Activated naive CD4-positive, alpha-beta T cell (primary cell): ENCODE measurements around the gene PCGF6.

ENCODE experiments used
- DNase-seq, 4 experiments: peaks; one replicate each; lab custom pipeline; 2025; lab: John Stamatoyannopoulos, UW

Gene PCGF6

GRCh38 chr10:103257812-103258211, 93.1 kb downstream of the PCGF6 start:
- DNase-seq, result no peak

- DNase-seq, result no peak
Measured at GRCh38 chr10:103256613-103257012, 94.3 kb downstream of the PCGF6 start.

GRCh38 chr10:103254538-103255325, 96.2 kb downstream of the PCGF6 start:
- no peak for DNase-seq

- no peak for DNase-seq
Measured at GRCh38 chr10:103254113-103254512, 96.8 kb downstream of the PCGF6 start.
